Measurements from ENCODE around the gene TCF7L1.

- TF ChIP-seq EZH2 (IDR thresholded peaks at IDR 0.05; ENCODE audit: insufficient read depth, low read length) (no peak), CTCF (IDR thresholded peaks at IDR 0.05; ENCODE audit: insufficient read depth, low read depth, low read length) (no peak)
Measured at GRCh38 chr2:85164145-85164569, 31.0 kb downstream of the TCF7L1 start.

Data from astrocyte (in vitro differentiated cells and primary cell).